ENCODE results near the gene TSPAN33.
"Not testable (repeated sequence)": the region's sequence is repeated elsewhere in the genome, so short reads cannot be mapped to it uniquely, and the experiment has no call there.

The TSPAN33 gene

DNA sequence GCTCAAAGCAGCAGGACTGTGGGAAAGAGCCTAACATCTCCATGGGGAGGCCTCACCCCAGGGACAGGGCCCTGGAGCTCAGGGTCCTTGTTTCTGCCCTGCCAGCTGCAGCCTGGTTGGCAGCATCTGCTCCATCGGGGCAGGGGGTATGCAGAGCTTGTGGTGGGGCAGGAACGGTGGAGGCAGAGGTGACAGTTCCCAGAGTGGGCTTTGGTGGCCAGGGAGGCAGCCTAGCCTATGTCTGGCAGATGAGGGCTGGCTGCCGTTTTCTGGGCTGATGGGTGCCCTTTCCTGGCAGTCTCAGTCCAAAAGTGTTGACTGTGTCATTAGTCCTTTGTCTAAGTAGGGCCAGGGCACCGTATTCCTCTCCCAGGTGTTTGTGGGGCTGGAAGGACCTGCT is 68.1 kb downstream of the TSPAN33 start:
- Histone ChIP-seq H3K14ac (ENCODE audit: low read length in 2 of 2) (no peak overlapping the region), H3K9me3 (ENCODE audit: control insufficient read depth, low read length) (no peaks in the 10 kb centered on the region), H4K91ac (ENCODE audit: low read length) (no peak overlapping the region), H3K4me3 (ENCODE audit: insufficient read depth in 1 of 2, low read depth in 1 of 2, low read length in 2 of 2) (no peak overlapping the region), H2BK120ac (ENCODE audit: low read depth, low read length) (no peak overlapping the region), H3K36me3 (ENCODE audit: control insufficient read depth in 1 of 2, insufficient read depth in 2 of 2, low read depth in 1 of 2, low read length in 2 of 2) (peaks cover 0 to 54% of the 10 kb centered on the region in 2 experiments), H4K8ac (ENCODE audit: low read length) (no peak overlapping the region), H3K79me1 (replicated peaks; ENCODE audit: low read length, poor library complexity, severe bottlenecking) (no peaks in the 10 kb centered on the region), H2BK15ac (ENCODE audit: low read depth, poor library complexity, severe bottlenecking) (no peak overlapping the region), H3K27ac (ENCODE audit: low read length, poor library complexity, severe bottlenecking) (no peak overlapping the region), H2BK12ac (ENCODE audit: low read length in 2 of 2) (no peak overlapping the region), H2AFZ (ENCODE audit: low read depth, low read length) (no peak overlapping the region), H3K9ac (ENCODE audit: low read length) (no peak overlapping the region), H2BK5ac (ENCODE audit: low read depth, low read length, poor library complexity, severe bottlenecking) (no peak overlapping the region), H3K4ac (ENCODE audit: low read depth in 1 of 2, low read length in 2 of 2) (no peak overlapping the region), H3K23ac (ENCODE audit: low read length in 2 of 2) (no peak overlapping the region), H2AK5ac (ENCODE audit: low read length, severe bottlenecking) (no peak overlapping the region), H3K4me1 (ENCODE audit: control insufficient read depth, insufficient read depth, low read depth, low read length) (peaks cover 7% of the 10 kb centered on the region), H3K27me3 (ENCODE audit: control insufficient read depth in 1 of 2, insufficient read depth in 1 of 2, low read length in 2 of 2) (peaks cover 0 to 28% of the 10 kb centered on the region in 2 experiments), H3K4me2 (ENCODE audit: low read length, poor library complexity, severe bottlenecking) (no peak overlapping the region), H3K18ac (ENCODE audit: low read depth in 1 of 2, low read length in 2 of 2) (no peak overlapping the region)
- WGBS: 83% methylated on average over 4 of the region's 4 CpGs
- DNase-seq: no peak

GRCh38 chr7:129213828-129214227 is 69.3 kb downstream of the TSPAN33 start:
- peaks cover 0 to 33% of the 10 kb centered on the region in 2 experiments for H3K27me3 ChIP-seq (ENCODE audit: control insufficient read depth in 1 of 2, insufficient read depth in 1 of 2, low read length in 2 of 2)
- no peak for DNase-seq
- H3K18ac ChIP-seq (ENCODE audit: low read depth in 1 of 2, low read length in 2 of 2): no peak overlapping the region
- no peak overlapping the region for H2BK120ac ChIP-seq (ENCODE audit: low read depth, low read length)
- no peak overlapping the region for H2BK12ac ChIP-seq (ENCODE audit: low read length in 2 of 2)
- no peak overlapping the region for H3K23ac ChIP-seq (ENCODE audit: low read length in 2 of 2)
- H3K14ac ChIP-seq (ENCODE audit: low read length in 2 of 2): no peak overlapping the region
- H2AK5ac ChIP-seq (ENCODE audit: low read length, severe bottlenecking): no peak overlapping the region
- H2BK5ac ChIP-seq (ENCODE audit: low read depth, low read length, poor library complexity, severe bottlenecking): no peak overlapping the region
- no peak overlapping the region for H2AFZ ChIP-seq (ENCODE audit: low read depth, low read length)
- peaks cover 9% of the 10 kb centered on the region for H3K4me1 ChIP-seq (ENCODE audit: control insufficient read depth, insufficient read depth, low read depth, low read length)
- no peaks in the 10 kb centered on the region for H3K9me3 ChIP-seq (ENCODE audit: control insufficient read depth, low read length)
- no peak overlapping the region for H3K4me2 ChIP-seq (ENCODE audit: low read length, poor library complexity, severe bottlenecking)
- H3K9ac ChIP-seq (ENCODE audit: low read length): no peak overlapping the region
- no peak overlapping the region for H3K27ac ChIP-seq (ENCODE audit: low read length, poor library complexity, severe bottlenecking)
- H3K4ac ChIP-seq (ENCODE audit: low read depth in 1 of 2, low read length in 2 of 2): no peak overlapping the region
- H4K91ac ChIP-seq (ENCODE audit: low read length): no peak overlapping the region
- peaks cover 0 to 48% of the 10 kb centered on the region in 2 experiments for H3K36me3 ChIP-seq (ENCODE audit: control insufficient read depth in 1 of 2, insufficient read depth in 2 of 2, low read depth in 1 of 2, low read length in 2 of 2)
- H3K4me3 ChIP-seq (ENCODE audit: insufficient read depth in 1 of 2, low read depth in 1 of 2, low read length in 2 of 2): no peak overlapping the region
- WGBS: 90% methylated on average over 14 of the region's 15 CpGs
- H3K79me1 ChIP-seq (replicated peaks; ENCODE audit: low read length, poor library complexity, severe bottlenecking): no peaks in the 10 kb centered on the region
- no peak overlapping the region for H2BK15ac ChIP-seq (ENCODE audit: low read depth, poor library complexity, severe bottlenecking)
- H4K8ac ChIP-seq (ENCODE audit: low read length): no peak overlapping the region

- H3K18ac ChIP-seq (ENCODE audit: low read depth in 1 of 2, low read length in 2 of 2); H3K9ac ChIP-seq (ENCODE audit: low read length); H3K4me3 ChIP-seq (ENCODE audit: insufficient read depth in 1 of 2, low read depth in 1 of 2, low read length in 2 of 2); H3K27ac ChIP-seq (ENCODE audit: low read length, poor library complexity, severe bottlenecking); DNase-seq; H2AFZ ChIP-seq (ENCODE audit: low read depth, low read length); H2BK12ac ChIP-seq (ENCODE audit: low read length in 2 of 2); H3K4me2 ChIP-seq (ENCODE audit: low read length, poor library complexity, severe bottlenecking); H2BK120ac ChIP-seq (ENCODE audit: low read depth, low read length); H2BK15ac ChIP-seq (ENCODE audit: low read depth, poor library complexity, severe bottlenecking); H4K91ac ChIP-seq (ENCODE audit: low read length); H3K4me1 ChIP-seq (ENCODE audit: control insufficient read depth, insufficient read depth, low read depth, low read length); H2AK5ac ChIP-seq (ENCODE audit: low read length, severe bottlenecking); H3K79me1 ChIP-seq (replicated peaks; ENCODE audit: low read length, poor library complexity, severe bottlenecking); H2BK5ac ChIP-seq (ENCODE audit: low read depth, low read length, poor library complexity, severe bottlenecking); H3K23ac ChIP-seq (ENCODE audit: low read length in 2 of 2); H3K4ac ChIP-seq (ENCODE audit: low read depth in 1 of 2, low read length in 2 of 2); H4K8ac ChIP-seq (ENCODE audit: low read length); H3K9me3 ChIP-seq (ENCODE audit: control insufficient read depth, low read length); H3K14ac ChIP-seq (ENCODE audit: low read length in 2 of 2): not testable (repeated sequence)
- peaks cover 0 to 19% of the 10 kb centered on the region in 2 experiments for H3K27me3 ChIP-seq (ENCODE audit: control insufficient read depth in 1 of 2, insufficient read depth in 1 of 2, low read length in 2 of 2)
- peaks cover 0 to 30% of the 10 kb centered on the region in 2 experiments for H3K36me3 ChIP-seq (ENCODE audit: control insufficient read depth in 1 of 2, insufficient read depth in 2 of 2, low read depth in 1 of 2, low read length in 2 of 2)
- 100% methylated on average over 6 of the region's 15 CpGs for WGBS
These were observed 71.2 kb downstream of the TSPAN33 start for GRCh38 chr7:129215691-129216090.

GRCh38 chr7:129216101-129216715 is 71.7 kb downstream of the TSPAN33 start:
- not testable (repeated sequence) for H3K4me3 ChIP-seq (ENCODE audit: insufficient read depth in 1 of 2, low read depth in 1 of 2, low read length in 2 of 2); H2BK15ac ChIP-seq (ENCODE audit: low read depth, poor library complexity, severe bottlenecking); H4K8ac ChIP-seq (ENCODE audit: low read length); H3K4ac ChIP-seq (ENCODE audit: low read depth in 1 of 2, low read length in 2 of 2); H3K4me1 ChIP-seq (ENCODE audit: control insufficient read depth, insufficient read depth, low read depth, low read length); H4K91ac ChIP-seq (ENCODE audit: low read length); H3K79me1 ChIP-seq (replicated peaks; ENCODE audit: low read length, poor library complexity, severe bottlenecking); H3K27ac ChIP-seq (ENCODE audit: low read length, poor library complexity, severe bottlenecking); H2BK120ac ChIP-seq (ENCODE audit: low read depth, low read length); H3K9ac ChIP-seq (ENCODE audit: low read length); H2BK12ac ChIP-seq (ENCODE audit: low read length in 2 of 2); DNase-seq; H3K14ac ChIP-seq (ENCODE audit: low read length in 2 of 2); H3K9me3 ChIP-seq (ENCODE audit: control insufficient read depth, low read length); H3K18ac ChIP-seq (ENCODE audit: low read depth in 1 of 2, low read length in 2 of 2); H3K23ac ChIP-seq (ENCODE audit: low read length in 2 of 2); H2AK5ac ChIP-seq (ENCODE audit: low read length, severe bottlenecking); H2BK5ac ChIP-seq (ENCODE audit: low read depth, low read length, poor library complexity, severe bottlenecking); H3K4me2 ChIP-seq (ENCODE audit: low read length, poor library complexity, severe bottlenecking); H2AFZ ChIP-seq (ENCODE audit: low read depth, low read length)
- Histone ChIP-seq H3K27me3 (ENCODE audit: control insufficient read depth in 1 of 2, insufficient read depth in 1 of 2, low read length in 2 of 2) (peaks cover 0 to 15% of the 10 kb centered on the region in 2 experiments), H3K36me3 (ENCODE audit: control insufficient read depth in 1 of 2, insufficient read depth in 2 of 2, low read depth in 1 of 2, low read length in 2 of 2) (peaks cover 0 to 25% of the 10 kb centered on the region in 2 experiments)
- 96% methylated on average over 34 of the region's 34 CpGs for WGBS

Data from mesenchymal stem cell (in vitro differentiated cells and primary cell).